ENCODE results near the gene LPIN3.

DNA sequence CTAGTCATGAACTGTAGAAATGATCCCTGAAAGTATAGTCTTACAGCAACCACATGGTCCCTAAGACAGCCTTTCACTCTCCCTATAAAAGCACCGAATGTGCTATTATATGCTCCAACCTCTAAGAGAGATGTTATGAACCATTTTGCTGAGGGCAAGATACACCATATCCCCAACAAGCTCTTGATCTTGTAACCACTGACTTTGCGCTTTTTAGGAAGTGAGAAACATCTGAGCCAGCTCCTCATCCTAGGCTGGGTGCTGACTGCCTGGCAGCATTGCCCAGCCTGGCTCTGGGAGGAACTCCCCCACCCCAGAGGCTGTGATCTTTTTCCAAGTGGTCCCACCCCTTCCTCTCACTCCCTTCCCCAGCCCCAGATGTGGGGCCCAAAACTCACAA, 29.1 kb downstream of the LPIN3 start:
- TF ChIP-seq, protein P1, sequence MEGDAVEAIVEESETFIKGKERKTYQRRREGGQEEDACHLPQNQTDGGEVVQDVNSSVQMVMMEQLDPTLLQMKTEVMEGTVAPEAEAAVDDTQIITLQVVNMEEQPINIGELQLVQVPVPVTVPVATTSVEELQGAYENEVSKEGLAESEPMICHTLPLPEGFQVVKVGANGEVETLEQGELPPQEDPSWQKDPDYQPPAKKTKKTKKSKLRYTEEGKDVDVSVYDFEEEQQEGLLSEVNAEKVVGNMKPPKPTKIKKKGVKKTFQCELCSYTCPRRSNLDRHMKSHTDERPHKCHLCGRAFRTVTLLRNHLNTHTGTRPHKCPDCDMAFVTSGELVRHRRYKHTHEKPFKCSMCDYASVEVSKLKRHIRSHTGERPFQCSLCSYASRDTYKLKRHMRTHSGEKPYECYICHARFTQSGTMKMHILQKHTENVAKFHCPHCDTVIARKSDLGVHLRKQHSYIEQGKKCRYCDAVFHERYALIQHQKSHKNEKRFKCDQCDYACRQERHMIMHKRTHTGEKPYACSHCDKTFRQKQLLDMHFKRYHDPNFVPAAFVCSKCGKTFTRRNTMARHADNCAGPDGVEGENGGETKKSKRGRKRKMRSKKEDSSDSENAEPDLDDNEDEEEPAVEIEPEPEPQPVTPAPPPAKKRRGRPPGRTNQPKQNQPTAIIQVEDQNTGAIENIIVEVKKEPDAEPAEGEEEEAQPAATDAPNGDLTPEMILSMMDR (IDR thresholded peaks at IDR 0.05; ENCODE audit: borderline replicate concordance, extremely low read depth, low read length, poor library complexity, severe bottlenecking), result no peak
- TF ChIP-seq EZH2 (IDR thresholded peaks at IDR 0.05; ENCODE audit: borderline replicate concordance, low read depth, low read length, severe bottlenecking), result no peak

All from DND-41 (cell line).